ENCODE measurements around the gene SDHAF2. TPM values are rescaled to one million over a fixed set of nuclear protein-coding genes. Genes with fewer than 3 reads are reported as not detected.

SDHAF2 gene
- total RNA-seq, 3 donors from 2014 or later: 46.7 to 94.0 (median 58.7) TPM

DNA sequence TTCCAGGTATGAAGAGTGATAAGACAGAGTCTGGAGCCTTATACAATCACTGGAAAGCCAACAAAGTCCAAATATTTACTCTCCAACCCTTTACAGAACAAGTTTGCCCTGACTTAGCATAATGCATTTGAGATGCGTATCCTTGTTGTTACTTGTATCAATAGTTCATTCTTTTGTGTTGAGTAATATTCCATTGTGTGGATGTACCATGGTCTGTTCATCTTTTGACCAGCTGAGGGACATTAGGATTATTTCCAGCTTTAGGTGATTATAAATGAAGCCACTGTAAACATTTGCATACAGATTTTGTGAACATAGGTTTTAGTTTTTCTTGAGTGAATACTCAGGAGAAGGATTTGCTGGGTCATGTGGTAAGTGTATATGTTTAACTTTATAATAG lies 9.7 kb downstream of the SDHAF2 start:
- Histone ChIP-seq H3K4me1 (no peaks in the 10 kb centered on the region), H3K9me3 (no peaks in the 10 kb centered on the region), H3K4me3 (no peak overlapping the region), H3K27me3 (no peaks in the 10 kb centered on the region), H3K36me3 (no peaks in the 10 kb centered on the region), H3K27ac (no peak overlapping the region)
- intact Hi-C loops (cut with DNase I; ENCODE audit: low total_unique reads): no loop called here
- no peak for DNase-seq (ENCODE audit: low spot score in 2 of 2)
- TF ChIP-seq POLR2A (IDR thresholded peaks at IDR 0.05) (no peak), POLR2AphosphoS5 (IDR thresholded peaks at IDR 0.05) (no peak)
- TF ChIP-seq, protein P1, sequence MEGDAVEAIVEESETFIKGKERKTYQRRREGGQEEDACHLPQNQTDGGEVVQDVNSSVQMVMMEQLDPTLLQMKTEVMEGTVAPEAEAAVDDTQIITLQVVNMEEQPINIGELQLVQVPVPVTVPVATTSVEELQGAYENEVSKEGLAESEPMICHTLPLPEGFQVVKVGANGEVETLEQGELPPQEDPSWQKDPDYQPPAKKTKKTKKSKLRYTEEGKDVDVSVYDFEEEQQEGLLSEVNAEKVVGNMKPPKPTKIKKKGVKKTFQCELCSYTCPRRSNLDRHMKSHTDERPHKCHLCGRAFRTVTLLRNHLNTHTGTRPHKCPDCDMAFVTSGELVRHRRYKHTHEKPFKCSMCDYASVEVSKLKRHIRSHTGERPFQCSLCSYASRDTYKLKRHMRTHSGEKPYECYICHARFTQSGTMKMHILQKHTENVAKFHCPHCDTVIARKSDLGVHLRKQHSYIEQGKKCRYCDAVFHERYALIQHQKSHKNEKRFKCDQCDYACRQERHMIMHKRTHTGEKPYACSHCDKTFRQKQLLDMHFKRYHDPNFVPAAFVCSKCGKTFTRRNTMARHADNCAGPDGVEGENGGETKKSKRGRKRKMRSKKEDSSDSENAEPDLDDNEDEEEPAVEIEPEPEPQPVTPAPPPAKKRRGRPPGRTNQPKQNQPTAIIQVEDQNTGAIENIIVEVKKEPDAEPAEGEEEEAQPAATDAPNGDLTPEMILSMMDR (IDR thresholded peaks at IDR 0.05): no peak

DNA sequence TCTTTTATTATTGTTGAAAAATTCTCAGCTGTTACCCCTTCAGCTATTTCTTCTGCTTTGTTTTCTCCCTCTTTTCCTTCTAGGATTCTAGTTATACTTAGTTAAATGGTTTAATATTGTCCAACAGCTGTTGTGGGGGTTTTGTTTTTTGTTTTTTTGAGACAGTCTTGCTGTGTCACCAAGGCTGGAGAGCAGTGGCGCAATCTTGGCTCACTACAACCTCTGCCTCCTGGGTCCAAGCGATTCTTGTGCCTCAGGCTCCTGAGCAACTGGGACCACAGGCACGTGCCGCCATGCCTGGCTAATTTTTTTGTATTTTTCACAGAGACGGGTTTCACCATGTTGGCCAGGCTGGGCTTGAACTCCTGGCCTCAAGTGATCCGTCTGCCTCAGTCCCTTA lies 12.7 kb downstream of the SDHAF2 start:
- Histone ChIP-seq H3K27ac (no peak overlapping the region), H3K4me3 (no peak overlapping the region), H3K36me3 (no peaks in the 10 kb centered on the region), H3K9me3 (no peaks in the 10 kb centered on the region), H3K27me3 (no peaks in the 10 kb centered on the region), H3K4me1 (no peaks in the 10 kb centered on the region)
- DNase-seq (ENCODE audit: low spot score in 2 of 2): no peak
- intact Hi-C loops (cut with DNase I; ENCODE audit: low total_unique reads): no loop called here
- no peak for TF ChIP-seq POLR2AphosphoS5 (IDR thresholded peaks at IDR 0.05)
- TF ChIP-seq POLR2A (IDR thresholded peaks at IDR 0.05): no peak
- TF ChIP-seq, protein P1 (IDR thresholded peaks at IDR 0.05): no peak

DNA sequence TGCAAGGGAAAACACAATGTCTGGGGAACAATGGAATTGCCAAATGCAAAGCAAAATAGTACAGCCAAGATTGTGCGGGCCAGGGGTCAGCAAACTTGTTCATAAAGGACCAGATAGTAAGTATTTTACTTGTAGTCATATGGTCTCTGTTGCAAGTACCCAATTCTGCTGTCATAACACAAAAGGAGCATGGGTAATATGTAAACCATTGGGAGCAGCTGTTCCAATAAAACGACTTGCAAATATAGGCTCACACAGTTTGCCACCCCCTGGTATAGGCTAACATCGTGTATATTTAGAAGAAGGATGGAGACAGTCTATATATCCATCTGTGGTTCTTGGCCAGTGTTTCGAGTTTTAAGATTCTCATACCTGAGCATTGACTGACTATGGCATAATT lies 15.6 kb downstream of the SDHAF2 start:
- Histone ChIP-seq H3K27ac (no peak overlapping the region), H3K4me3 (no peak overlapping the region), H3K9me3 (no peaks in the 10 kb centered on the region), H3K36me3 (no peaks in the 10 kb centered on the region), H3K27me3 (no peaks in the 10 kb centered on the region), H3K4me1 (no peaks in the 10 kb centered on the region)
- intact Hi-C loops (cut with DNase I; ENCODE audit: low total_unique reads): no loop called here
- TF ChIP-seq POLR2A (IDR thresholded peaks at IDR 0.05) (no peak), POLR2AphosphoS5 (IDR thresholded peaks at IDR 0.05) (no peak)
- TF ChIP-seq, protein P1 (IDR thresholded peaks at IDR 0.05): no peak
- DNase-seq (ENCODE audit: low spot score in 2 of 2): no peak

DNA sequence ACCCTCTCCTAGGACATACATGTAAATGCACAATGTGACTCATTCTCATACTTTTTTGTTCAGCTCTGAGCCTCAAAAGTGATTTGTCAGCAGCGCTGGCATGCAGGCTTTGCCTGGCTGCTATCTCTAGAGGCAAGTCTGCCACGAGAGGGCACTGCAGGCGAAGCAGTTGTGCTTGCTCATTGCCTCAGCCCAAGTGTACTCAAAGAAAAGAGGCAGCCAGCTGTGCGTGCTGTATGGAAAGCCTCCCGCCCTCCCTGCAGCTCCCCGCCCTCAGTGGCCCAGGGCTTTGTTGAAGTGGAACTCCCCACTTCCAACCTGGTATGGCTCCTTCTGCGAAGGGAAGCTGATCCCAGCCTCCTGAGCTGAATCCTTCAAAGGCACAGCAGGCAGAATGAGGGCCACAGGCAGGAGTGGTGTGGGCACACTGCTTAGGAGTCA lies 16.3 kb downstream of the SDHAF2 start:
- no peak overlapping the region for H3K4me3 ChIP-seq
- no peaks in the 10 kb centered on the region for H3K9me3 ChIP-seq
- no peaks in the 10 kb centered on the region for H3K36me3 ChIP-seq
- H3K27ac ChIP-seq: peak overlapping the region in 1 of 2 donors; percentile 45
- intact Hi-C loops (cut with DNase I; ENCODE audit: low total_unique reads): no loop called here
- H3K4me1 ChIP-seq: no peaks in the 10 kb centered on the region
- TF ChIP-seq POLR2AphosphoS5 (IDR thresholded peaks at IDR 0.05) (peak in 2 of 3 donors; percentile 20 to 30), POLR2A (IDR thresholded peaks at IDR 0.05) (no peak)
- TF ChIP-seq, protein P1 (IDR thresholded peaks at IDR 0.05): peak; percentile 39 to 80 (median 76)
- H3K27me3 ChIP-seq: no peaks in the 10 kb centered on the region
- DNase-seq (ENCODE audit: low spot score in 2 of 2): peak; percentile 68 to 85

DNA sequence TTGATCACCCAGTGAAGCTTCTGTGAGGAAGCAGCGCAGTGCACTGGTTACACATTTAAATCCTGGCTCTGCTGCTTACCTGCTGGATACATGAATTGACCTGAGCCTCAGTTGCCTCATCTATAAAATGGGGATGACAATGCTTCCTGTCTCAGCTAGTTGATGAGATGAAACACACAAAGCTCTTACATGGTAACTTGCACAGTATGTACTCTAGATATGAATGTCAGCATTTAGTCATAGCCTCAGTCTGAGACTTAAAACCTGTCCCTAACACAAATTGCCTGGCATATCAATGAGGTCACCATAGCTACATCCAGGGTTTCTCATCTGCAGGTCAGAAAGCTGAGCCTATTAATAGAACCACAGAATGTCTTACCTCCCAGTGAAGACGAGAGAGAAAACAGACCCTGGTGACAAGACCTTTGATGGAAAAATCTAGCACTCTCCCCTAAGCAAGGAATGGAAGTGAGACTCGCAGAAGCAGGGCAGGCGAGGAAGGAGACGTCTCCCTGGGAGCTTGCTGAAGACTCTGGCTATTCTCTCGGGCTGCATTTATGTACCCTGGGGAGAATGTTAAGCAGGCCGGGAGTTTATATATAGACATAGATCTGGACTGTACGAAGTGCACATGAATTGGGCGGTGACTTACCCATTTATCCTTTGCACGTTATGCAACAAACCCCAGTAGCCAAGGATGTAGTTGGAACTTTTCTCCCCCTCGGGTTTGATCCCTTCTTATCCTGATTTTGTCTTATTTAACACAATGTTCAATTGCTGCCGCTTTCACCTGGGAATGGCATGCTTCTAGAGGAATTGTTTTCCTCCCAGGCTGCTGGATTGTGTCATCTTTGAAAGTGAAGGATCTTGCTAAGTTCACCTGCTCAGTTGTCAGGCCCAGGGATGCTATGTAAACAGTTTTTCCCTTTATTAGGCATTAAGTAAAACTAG lies 18.0 kb downstream of the SDHAF2 start:
- DNase-seq (ENCODE audit: low spot score in 2 of 2): no peak
- no peaks in the 10 kb centered on the region for H3K36me3 ChIP-seq
- no peaks in the 10 kb centered on the region for H3K27me3 ChIP-seq
- no peak overlapping the region for H3K4me3 ChIP-seq
- no peaks in the 10 kb centered on the region for H3K9me3 ChIP-seq
- H3K4me1 ChIP-seq: no peaks in the 10 kb centered on the region
- TF ChIP-seq, protein P1 (IDR thresholded peaks at IDR 0.05): no peak
- TF ChIP-seq POLR2A (IDR thresholded peaks at IDR 0.05): no peak
- TF ChIP-seq POLR2AphosphoS5 (IDR thresholded peaks at IDR 0.05): no peak
- intact Hi-C loops (cut with DNase I; ENCODE audit: low total_unique reads): no loop called here
- peak overlapping the region in 1 of 2 donors; percentile 9 for H3K27ac ChIP-seq
